Measurements from ENCODE around the gene BIN1. TPM values are rescaled to one million over a fixed set of nuclear protein-coding genes. Genes with fewer than 3 reads are reported as not detected.

BIN1 gene
- total RNA-seq, 1 donor from 2014 or later, result 38.3 TPM

DNA sequence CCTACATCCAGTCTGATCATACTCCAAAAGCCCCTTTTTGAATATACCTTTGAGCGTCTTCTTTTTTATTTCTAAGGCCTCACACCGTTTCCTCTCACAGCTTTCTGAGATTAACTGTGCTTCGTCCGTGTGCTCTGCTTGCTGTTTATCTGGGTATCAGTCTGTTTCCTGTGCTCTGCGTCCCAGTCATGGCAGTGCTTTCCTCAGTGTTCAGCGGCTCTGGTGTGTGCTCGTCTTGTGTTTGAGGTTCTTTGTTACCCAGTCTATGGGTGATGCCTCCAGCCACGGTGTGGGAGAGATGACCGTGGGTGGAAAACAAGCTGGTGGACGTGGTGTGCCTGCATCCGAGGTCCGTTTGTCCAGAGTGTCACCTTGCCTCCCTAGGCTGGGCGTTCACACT lies 33.6 kb upstream of the BIN1 start:
- Mint-ChIP-seq H3K9me3 (no peaks in the 10 kb centered on the region), H3K4me3 (no peak overlapping the region), H3K27me3 (peaks cover 18% of the 10 kb centered on the region), H3K27ac (no peak overlapping the region), H3K36me3 (ENCODE audit: low read depth) (no peaks in the 10 kb centered on the region), H3K4me1 (no peaks in the 10 kb centered on the region)
- DNase-seq, result no peak
- intact Hi-C loops (cut with micrococcal nuclease), result no loop called here

- Mint-ChIP-seq H3K27me3 (peaks cover 18% of the 10 kb centered on the region), H3K27ac (no peak overlapping the region), H3K36me3 (ENCODE audit: low read depth) (no peaks in the 10 kb centered on the region), H3K4me1 (no peaks in the 10 kb centered on the region), H3K9me3 (no peaks in the 10 kb centered on the region), H3K4me3 (no peak overlapping the region)
- intact Hi-C loops (cut with micrococcal nuclease), result no loop called here
- DNase-seq, result no peak
Observed at GRCh38 chr2:127139766-127140165, 32.8 kb upstream of the BIN1 start.

- no peaks in the 10 kb centered on the region for H3K4me1 Mint-ChIP-seq
- H3K27ac Mint-ChIP-seq, result no peak overlapping the region
- peaks cover 18% of the 10 kb centered on the region for H3K27me3 Mint-ChIP-seq
- intact Hi-C loops (cut with micrococcal nuclease), result no loop called here
- H3K4me3 Mint-ChIP-seq, result no peak overlapping the region
- H3K9me3 Mint-ChIP-seq, result no peaks in the 10 kb centered on the region
- H3K36me3 Mint-ChIP-seq (ENCODE audit: low read depth), result no peaks in the 10 kb centered on the region
- DNase-seq, result no peak
Observed at GRCh38 chr2:127138281-127138680, 31.3 kb upstream of the BIN1 start.

- DNase-seq, result no peak
- intact Hi-C loops (cut with micrococcal nuclease), result no loop called here
Observed at GRCh38 chr2:127137741-127138140, 30.8 kb upstream of the BIN1 start.

DNA sequence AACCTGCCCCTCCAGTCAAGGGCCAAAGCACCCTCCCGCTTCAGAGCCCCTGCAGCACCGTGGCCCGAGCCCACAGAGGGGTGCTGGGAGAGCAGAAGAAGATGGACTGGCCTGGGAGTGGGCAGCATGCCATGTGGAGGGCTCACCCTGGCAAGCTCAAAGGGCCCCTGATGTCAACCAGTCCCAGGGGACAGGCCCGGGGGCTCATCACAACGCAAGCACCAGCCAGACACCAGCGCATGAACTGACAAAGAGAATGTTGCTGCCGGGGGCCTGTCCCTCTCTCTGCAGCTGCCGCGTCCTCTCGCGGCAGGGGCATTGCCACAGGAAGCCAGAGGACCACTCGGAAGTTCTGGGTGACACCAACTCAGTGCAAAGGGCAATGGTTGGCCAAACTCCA lies 30.3 kb upstream of the BIN1 start:
- intact Hi-C loops (cut with micrococcal nuclease), result no loop called here
- H3K4me3 Mint-ChIP-seq, result no peak overlapping the region
- H3K27me3 Mint-ChIP-seq, result peaks cover 18% of the 10 kb centered on the region
- H3K27ac Mint-ChIP-seq, result no peak overlapping the region
- H3K4me1 Mint-ChIP-seq, result no peaks in the 10 kb centered on the region
- DNase-seq, result no peak
- H3K36me3 Mint-ChIP-seq (ENCODE audit: low read depth), result no peaks in the 10 kb centered on the region
- no peaks in the 10 kb centered on the region for H3K9me3 Mint-ChIP-seq

More at GRCh38 chr2:127137741-127138140, 30.8 kb upstream of the BIN1 start:
- Mint-ChIP-seq H3K9me3 (no peaks in the 10 kb centered on the region), H3K27ac (no peak overlapping the region), H3K4me1 (no peaks in the 10 kb centered on the region), H3K36me3 (ENCODE audit: low read depth) (no peaks in the 10 kb centered on the region), H3K4me3 (no peak overlapping the region), H3K27me3 (peaks cover 18% of the 10 kb centered on the region)

DNA sequence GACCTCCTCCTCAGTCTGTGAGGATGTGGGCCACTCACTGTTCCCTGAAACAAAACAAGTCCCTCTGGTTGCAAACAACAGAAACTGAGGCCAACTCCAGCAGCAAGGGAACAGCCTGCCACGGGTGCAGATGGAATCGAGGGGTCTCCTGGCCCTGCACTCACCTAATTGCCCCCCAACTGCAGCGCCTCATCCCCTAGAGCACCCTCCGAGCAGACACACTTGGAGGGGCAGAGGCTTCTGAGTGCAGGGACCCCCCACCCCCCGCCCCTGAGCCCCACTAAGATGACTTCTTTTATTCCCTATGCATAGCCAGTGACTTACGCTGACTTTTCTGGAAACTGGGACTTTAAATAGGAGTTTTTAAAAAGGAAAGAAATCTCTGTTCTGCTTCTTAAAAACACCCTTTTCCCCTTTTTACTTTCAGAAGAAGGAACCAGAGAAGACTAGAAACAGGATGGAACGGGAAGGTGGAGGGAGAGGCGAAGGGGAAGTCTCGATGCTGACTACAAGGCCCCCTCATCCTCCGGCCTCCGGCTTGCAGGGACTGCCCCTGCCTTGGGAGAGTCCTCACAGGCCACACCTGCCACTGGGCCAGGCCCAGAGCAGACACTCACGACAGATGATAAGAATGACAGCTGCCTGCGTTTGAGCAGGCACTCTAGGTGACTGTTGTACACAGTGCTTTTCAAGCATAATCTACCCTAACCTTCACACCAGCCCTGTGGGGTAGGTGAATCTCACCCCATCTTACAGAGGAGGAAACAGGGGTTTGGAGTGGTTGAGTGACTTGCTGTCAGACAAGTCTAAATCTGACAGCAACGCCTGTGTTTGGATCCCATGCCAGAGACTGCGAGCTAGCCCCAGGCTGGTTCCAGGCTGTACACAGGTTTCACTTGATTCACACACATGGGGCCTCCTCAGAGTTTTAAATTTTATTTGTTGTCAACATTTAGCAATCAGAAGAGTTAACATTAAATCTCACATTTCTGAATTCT lies 28.2 kb upstream of the BIN1 start:
- no peaks in the 10 kb centered on the region for H3K36me3 Mint-ChIP-seq (ENCODE audit: low read depth)
- no peak for DNase-seq
- H3K27me3 Mint-ChIP-seq, result peaks cover 13% of the 10 kb centered on the region
- H3K4me3 Mint-ChIP-seq, result no peak overlapping the region
- intact Hi-C loops (cut with micrococcal nuclease), result no loop called here
- no peaks in the 10 kb centered on the region for H3K4me1 Mint-ChIP-seq
- H3K27ac Mint-ChIP-seq, result no peak overlapping the region
- no peaks in the 10 kb centered on the region for H3K9me3 Mint-ChIP-seq

DNA sequence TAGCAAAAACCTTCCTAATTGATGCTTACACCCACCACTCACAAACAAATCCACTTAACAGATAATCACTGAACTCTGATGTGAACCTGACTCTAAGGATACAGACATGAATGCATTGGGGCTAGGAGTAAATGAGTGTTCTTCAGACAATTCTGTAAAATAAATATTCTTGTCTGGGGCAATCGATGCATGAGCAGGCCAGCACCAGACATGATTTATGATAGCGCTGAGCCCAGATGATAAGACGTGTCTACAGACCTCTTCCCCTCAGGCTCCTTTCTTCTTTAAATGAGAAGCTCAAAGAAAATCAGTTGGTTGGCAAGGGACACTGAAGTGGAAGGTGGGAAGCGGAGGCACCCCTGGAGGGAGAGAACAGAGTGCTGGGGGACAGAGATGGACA lies 27.3 kb upstream of the BIN1 start:
- DNase-seq, result no peak
- H3K36me3 Mint-ChIP-seq (ENCODE audit: low read depth), result no peaks in the 10 kb centered on the region
- no peak overlapping the region for H3K4me3 Mint-ChIP-seq
- H3K27me3 Mint-ChIP-seq, result peaks cover 5% of the 10 kb centered on the region
- intact Hi-C loops (cut with micrococcal nuclease), result no loop called here
- no peak overlapping the region for H3K27ac Mint-ChIP-seq
- no peaks in the 10 kb centered on the region for H3K9me3 Mint-ChIP-seq
- no peaks in the 10 kb centered on the region for H3K4me1 Mint-ChIP-seq

GRCh38 chr2:127133793-127134192 lies 26.8 kb upstream of the BIN1 start:
- intact Hi-C loops (cut with micrococcal nuclease), result no loop called here
- no peaks in the 10 kb centered on the region for H3K9me3 Mint-ChIP-seq
- DNase-seq, result no peak
- no peaks in the 10 kb centered on the region for H3K4me1 Mint-ChIP-seq
- no peak overlapping the region for H3K27ac Mint-ChIP-seq
- no peaks in the 10 kb centered on the region for H3K36me3 Mint-ChIP-seq (ENCODE audit: low read depth)
- peaks cover 3% of the 10 kb centered on the region for H3K27me3 Mint-ChIP-seq
- H3K4me3 Mint-ChIP-seq, result no peak overlapping the region

DNA sequence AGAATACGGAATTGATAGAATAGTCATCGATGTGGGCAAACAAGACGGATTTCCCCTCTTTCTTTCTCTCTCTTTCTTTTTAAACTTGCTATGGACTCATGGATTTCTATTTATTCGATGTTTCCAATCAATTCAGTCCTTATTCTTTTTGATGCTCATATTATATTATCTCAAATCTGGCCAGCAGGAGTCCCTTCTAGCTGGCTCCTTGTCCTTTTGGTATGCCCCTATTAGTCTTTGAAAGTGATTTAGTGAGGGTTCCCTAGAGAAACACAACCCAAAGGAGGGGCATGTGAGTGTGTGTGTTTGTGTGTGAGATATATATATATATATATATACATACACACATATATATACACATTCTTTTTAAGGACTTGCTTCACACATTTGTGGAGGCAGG lies 23.5 kb upstream of the BIN1 start:
- no peak overlapping the region for H3K27ac Mint-ChIP-seq
- no peaks in the 10 kb centered on the region for H3K4me1 Mint-ChIP-seq
- no peak overlapping the region for H3K4me3 Mint-ChIP-seq
- no peak for DNase-seq
- no peaks in the 10 kb centered on the region for H3K9me3 Mint-ChIP-seq
- no peaks in the 10 kb centered on the region for H3K36me3 Mint-ChIP-seq (ENCODE audit: low read depth)
- intact Hi-C loops (cut with micrococcal nuclease), result no loop called here
- peaks cover 18% of the 10 kb centered on the region for H3K27me3 Mint-ChIP-seq

- no peaks in the 10 kb centered on the region for H3K9me3 Mint-ChIP-seq
- intact Hi-C loops (cut with micrococcal nuclease), result no loop called here
- H3K27me3 Mint-ChIP-seq, result peaks cover 18% of the 10 kb centered on the region
- no peak overlapping the region for H3K4me3 Mint-ChIP-seq
- peak; percentile 45 for DNase-seq
- H3K27ac Mint-ChIP-seq, result no peak overlapping the region
- H3K36me3 Mint-ChIP-seq (ENCODE audit: low read depth), result no peaks in the 10 kb centered on the region
- H3K4me1 Mint-ChIP-seq, result no peaks in the 10 kb centered on the region
Observed at GRCh38 chr2:127129937-127130336, 23.0 kb upstream of the BIN1 start.

- Mint-ChIP-seq H3K4me3 (no peak overlapping the region), H3K27ac (no peak overlapping the region), H3K36me3 (ENCODE audit: low read depth) (no peaks in the 10 kb centered on the region), H3K4me1 (no peaks in the 10 kb centered on the region), H3K27me3 (peaks cover 18% of the 10 kb centered on the region), H3K9me3 (no peaks in the 10 kb centered on the region)
- intact Hi-C loops (cut with micrococcal nuclease), result no loop called here
- peak; percentile 48 for DNase-seq
Observed at GRCh38 chr2:127128445-127128904, 21.5 kb upstream of the BIN1 start.

DNA sequence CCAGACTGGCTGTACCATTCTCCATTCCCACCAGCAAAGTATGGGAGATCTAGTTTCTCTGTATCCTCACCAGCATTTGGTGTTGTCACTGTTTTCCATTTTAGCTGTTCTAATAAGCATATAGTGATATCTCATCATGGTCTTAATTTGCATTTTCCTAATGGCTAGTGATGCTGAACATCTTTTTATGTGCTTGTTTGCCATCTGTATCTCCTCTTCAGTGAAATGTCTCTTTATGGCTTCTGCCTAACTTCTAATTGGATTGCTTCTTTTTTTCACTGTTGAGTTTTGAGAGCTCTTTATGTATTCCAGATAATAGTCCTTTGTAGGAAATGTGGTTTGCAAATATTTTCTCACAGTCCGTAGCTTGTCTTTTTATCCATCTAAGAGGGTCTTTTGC lies 18.9 kb upstream of the BIN1 start:
- DNase-seq, result no peak
- Mint-ChIP-seq H3K36me3 (ENCODE audit: low read depth) (no peaks in the 10 kb centered on the region), H3K27ac (no peak overlapping the region), H3K9me3 (no peaks in the 10 kb centered on the region), H3K4me3 (no peak overlapping the region), H3K27me3 (peaks cover 18% of the 10 kb centered on the region), H3K4me1 (no peaks in the 10 kb centered on the region)
- intact Hi-C loops (cut with micrococcal nuclease), result no loop called here

DNA sequence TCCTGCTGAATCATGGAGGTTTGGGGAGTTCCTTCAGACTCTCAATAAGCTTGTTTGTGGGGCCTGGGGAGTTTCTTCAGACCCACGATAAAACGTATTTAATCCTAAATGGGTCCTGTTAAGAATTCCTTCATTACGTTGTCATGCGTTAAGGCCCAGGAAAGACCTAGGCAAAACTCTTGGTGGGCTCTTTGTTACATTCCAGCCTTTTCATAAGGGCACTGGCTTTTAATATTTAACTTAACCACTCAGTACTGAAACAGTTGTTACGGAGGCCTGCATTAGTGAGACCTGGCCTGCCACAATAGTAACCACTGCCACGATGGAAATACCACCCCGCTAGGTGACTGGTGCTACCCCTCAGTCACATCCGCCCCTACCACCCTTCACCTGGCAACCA lies 17.5 kb upstream of the BIN1 start:
- H3K36me3 Mint-ChIP-seq (ENCODE audit: low read depth), result no peaks in the 10 kb centered on the region
- no peak overlapping the region for H3K4me3 Mint-ChIP-seq
- no peak for DNase-seq
- H3K27ac Mint-ChIP-seq, result no peak overlapping the region
- intact Hi-C loops (cut with micrococcal nuclease), result no loop called here
- H3K9me3 Mint-ChIP-seq, result no peaks in the 10 kb centered on the region
- H3K27me3 Mint-ChIP-seq, result peaks cover 16% of the 10 kb centered on the region
- H3K4me1 Mint-ChIP-seq, result no peaks in the 10 kb centered on the region

DNA sequence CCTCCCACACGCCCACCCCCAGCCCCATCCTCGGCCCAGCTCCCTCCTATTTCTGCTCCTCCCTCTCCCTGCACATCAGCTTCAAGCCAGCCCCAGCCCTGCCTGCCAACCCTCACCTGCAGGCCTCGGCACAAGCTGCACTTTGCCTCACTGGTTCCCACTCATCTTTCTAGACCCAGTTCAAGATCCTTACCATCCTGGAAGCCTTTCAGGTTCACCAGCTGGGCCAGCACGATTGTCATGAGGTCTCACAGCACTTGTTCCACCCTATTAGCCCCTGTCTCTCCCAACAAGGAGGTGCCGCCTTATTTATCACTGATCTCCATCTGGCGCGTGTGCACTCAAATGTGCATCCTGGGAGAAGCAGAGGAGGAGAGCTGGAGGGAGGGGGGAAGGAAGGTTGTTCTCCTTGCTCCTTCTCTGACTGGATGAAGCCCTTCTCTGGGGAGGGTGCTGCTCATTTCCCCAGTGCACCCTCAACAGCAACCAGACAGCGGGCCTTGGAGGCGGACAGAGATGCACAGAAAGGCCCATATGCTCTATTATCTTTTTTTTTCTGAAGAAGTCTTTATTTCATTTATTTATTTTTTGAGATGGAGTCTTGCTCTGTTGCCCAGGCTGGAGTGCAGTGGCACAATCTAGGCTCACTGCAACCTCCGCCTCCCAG lies 15.5 kb upstream of the BIN1 start:
- no peaks in the 10 kb centered on the region for H3K36me3 Mint-ChIP-seq (ENCODE audit: low read depth)
- no peaks in the 10 kb centered on the region for H3K4me1 Mint-ChIP-seq
- DNase-seq, result no peak
- H3K9me3 Mint-ChIP-seq, result no peaks in the 10 kb centered on the region
- no peak overlapping the region for H3K27ac Mint-ChIP-seq
- intact Hi-C loops (cut with micrococcal nuclease), result no loop called here
- H3K4me3 Mint-ChIP-seq, result no peak overlapping the region
- H3K27me3 Mint-ChIP-seq, result peaks cover 9% of the 10 kb centered on the region

All from activated CD4-positive, alpha-beta T cell treated with anti-CD3 and anti-CD28 coated beads, Interleukin-2, amount 10 ng/mL, durations not matched to agents 24 days and 14 days (primary cell).